ENCODE data around the gene FGF10. TPM values are rescaled to one million over a fixed set of nuclear protein-coding genes. Genes with fewer than 3 reads are reported as not detected.

FGF10 gene
- total RNA-seq, 6 experiments from 2014 or later: not detected

- no peak for TF ChIP-seq CTCF (IDR thresholded peaks at IDR 0.05)
- no peak overlapping the region for H3K27ac Mint-ChIP-seq
- no peaks in the 10 kb centered on the region for H3K4me1 Mint-ChIP-seq (ENCODE audit: low read depth)
- H3K27me3 Mint-ChIP-seq (ENCODE audit: insufficient read depth): no peaks in the 10 kb centered on the region; the same call in 1 of the 2 replicates
- H3K4me3 Mint-ChIP-seq: no peak overlapping the region
- DNase-seq: no peak
- peaks cover 49% of the 10 kb centered on the region for H3K9me3 Mint-ChIP-seq
- H3K36me3 Mint-ChIP-seq (ENCODE audit: low read depth): no peaks in the 10 kb centered on the region
These were observed 12.2 kb downstream of the FGF10 start for GRCh38 chr5:44377057-44377456.

DNA sequence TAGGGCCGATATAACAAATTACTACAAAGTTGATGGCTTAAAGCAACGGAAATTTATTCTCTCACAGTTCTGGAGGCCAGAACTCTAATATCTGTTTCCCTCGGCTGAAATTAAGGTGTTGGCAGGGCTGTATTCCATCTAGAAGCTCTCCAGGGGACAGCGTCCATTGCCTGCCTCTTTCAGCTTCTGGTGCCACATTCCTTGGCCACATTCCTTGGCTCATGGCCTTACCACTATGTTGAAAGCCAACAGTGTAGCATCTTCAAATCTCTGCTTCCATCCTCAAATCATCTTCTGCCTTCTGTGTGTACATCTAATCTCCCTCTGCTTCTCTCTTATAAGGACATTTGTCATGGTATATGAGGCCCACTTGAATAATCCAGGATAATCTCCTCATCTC, 17.2 kb downstream of the FGF10 start:
- H3K27me3 Mint-ChIP-seq (ENCODE audit: insufficient read depth): no peaks in the 10 kb centered on the region
- no peak for DNase-seq
- peaks cover 53% of the 10 kb centered on the region for H3K9me3 Mint-ChIP-seq
- H3K4me1 Mint-ChIP-seq (ENCODE audit: low read depth): no peaks in the 10 kb centered on the region
- no peak for TF ChIP-seq CTCF (IDR thresholded peaks at IDR 0.05)
- no peak overlapping the region for H3K27ac Mint-ChIP-seq
- H3K36me3 Mint-ChIP-seq (ENCODE audit: low read depth): no peaks in the 10 kb centered on the region
- H3K4me3 Mint-ChIP-seq: no peak overlapping the region

GRCh38 chr5:44367203-44367602, 22.0 kb downstream of the FGF10 start:
- no peaks in the 10 kb centered on the region for H3K27me3 Mint-ChIP-seq (ENCODE audit: insufficient read depth)
- no peak overlapping the region for H3K4me3 Mint-ChIP-seq
- no peak overlapping the region for H3K27ac Mint-ChIP-seq
- no peaks in the 10 kb centered on the region for H3K4me1 Mint-ChIP-seq (ENCODE audit: low read depth)
- no peak for TF ChIP-seq CTCF (IDR thresholded peaks at IDR 0.05)
- no peak for DNase-seq
- H3K36me3 Mint-ChIP-seq (ENCODE audit: low read depth): no peaks in the 10 kb centered on the region
- peaks cover 31% of the 10 kb centered on the region for H3K9me3 Mint-ChIP-seq

- no peak for TF ChIP-seq CTCF (IDR thresholded peaks at IDR 0.05)
- Mint-ChIP-seq H3K36me3 (ENCODE audit: low read depth) (no peaks in the 10 kb centered on the region), H3K27ac (no peak overlapping the region), H3K9me3 (peaks cover 25% of the 10 kb centered on the region), H3K4me1 (ENCODE audit: low read depth) (no peaks in the 10 kb centered on the region), H3K4me3 (no peak overlapping the region), H3K27me3 (ENCODE audit: insufficient read depth) (no peaks in the 10 kb centered on the region)
- no peak for DNase-seq
These were observed 23.9 kb downstream of the FGF10 start for GRCh38 chr5:44365345-44365744.

- H3K4me3 Mint-ChIP-seq: no peak overlapping the region
- TF ChIP-seq CTCF (IDR thresholded peaks at IDR 0.05): no peak
- DNase-seq: no peak
- H3K9me3 Mint-ChIP-seq: peaks cover 18% of the 10 kb centered on the region
- no peaks in the 10 kb centered on the region for H3K27me3 Mint-ChIP-seq (ENCODE audit: insufficient read depth)
- no peaks in the 10 kb centered on the region for H3K4me1 Mint-ChIP-seq (ENCODE audit: low read depth)
- H3K36me3 Mint-ChIP-seq (ENCODE audit: low read depth): no peaks in the 10 kb centered on the region
- no peak overlapping the region for H3K27ac Mint-ChIP-seq
These were observed 25.1 kb downstream of the FGF10 start for GRCh38 chr5:44364097-44364496.

Measured in HFFc6 (cell line).